PC-3 (cell line): Measurements from ENCODE around the gene RASGRP3. TPM values are rescaled to one million over a fixed set of nuclear protein-coding genes. Genes with fewer than 3 reads are reported as not detected.

ENCODE experiments used
- ATAC-seq: fragments of 200-7000 bp; cut with Tn5 transposase; 2 replicates; pipeline ENCODE4 v1.9.1; 2020; ENCODE audit warnings: mild to moderate bottlenecking, moderate library complexity
- BruUV-seq: library from RNA; stranded (reverse); fragments of 400-500 nt; replicated peaks from 2 replicates; lab custom pipeline; 2021; lab: Mats Ljungman, UMichigan
- CTCF ChIA-PET: fragments of 300-600 bp; sonication (Branson Sonifier 250); formaldehyde crosslinking; loops from one replicate; lab custom pipeline; 2022; ENCODE audit warnings: antibody characterized with exemption; lab: Charles Lee
- POLR2A ChIA-PET: fragments of 300-600 bp; sonication (Branson Sonifier 250); formaldehyde crosslinking; loops from one replicate; lab custom pipeline; 2022; ENCODE audit warnings: antibody characterized with exemption; ENCODE audit not compliant: unreplicated experiment; lab: Charles Lee
- DNase-seq: peaks from one replicate; pipeline ENCODE4 v3.0.0-alpha.2; 2015
- H2AFZ ChIP-seq: fragments of 300-600 bp; sonication (generic); 2 replicates; pipeline ENCODE4 v1.6.0; 2016; ENCODE audit warnings: antibody characterized with exemption, low read length
- H3F3A ChIP-seq: fragments of 300-600 bp; sonication (generic); one replicate; pipeline ENCODE4 v1.6.0; 2017; ENCODE audit warnings: antibody characterized with exemption, low read length, control low read depth, mild to moderate bottlenecking; ENCODE audit not compliant: unreplicated experiment
- H3K27ac ChIP-seq: fragments of 300-600 bp; sonication (generic); 2 replicates; pipeline ENCODE4 v1.5.1; 2016; ENCODE audit warnings: mild to moderate bottlenecking, low read length
- H3K27me3 ChIP-seq: fragments of 300-600 bp; sonication (generic); 2 replicates; pipeline ENCODE4 v1.6.1; 2016; ENCODE audit warnings: low read length, mixed read lengths
- H3K36me3 ChIP-seq: fragments of 300-600 bp; sonication (generic); 2 replicates; pipeline ENCODE4 v1.6.1; 2016; ENCODE audit warnings: low read depth, mixed run types, low read length, mixed read lengths
- H3K4me1 ChIP-seq: fragments of 300-600 bp; sonication (generic); 2 replicates; pipeline ENCODE4 v1.5.1; 2016; ENCODE audit warnings: low read length; ENCODE audit not compliant: insufficient read depth
- H3K4me2 ChIP-seq: fragments of 300-600 bp; sonication (generic); 2 replicates; pipeline ENCODE4 v1.6.0; 2016; ENCODE audit warnings: low read length
- H3K4me3 ChIP-seq: fragments of 300-600 bp; sonication (generic); 2 replicates; pipeline ENCODE4 v1.5.1; 2016; ENCODE audit warnings: mild to moderate bottlenecking, low read length, mixed read lengths
- H3K79me2 ChIP-seq: fragments of 300-600 bp; sonication (generic); 2 replicates; pipeline ENCODE4 v1.6.1; 2017; ENCODE audit warnings: low read length, mixed read lengths
- H3K9ac ChIP-seq: fragments of 300-600 bp; sonication (generic); 2 replicates; pipeline ENCODE4 v1.6.0; 2016; ENCODE audit warnings: mild to moderate bottlenecking, low read length
- H3K9me2 ChIP-seq: fragments of 300-600 bp; sonication (generic); replicated peaks from 2 replicates; pipeline ENCODE4 v1.6.1; 2016; ENCODE audit warnings: mixed run types, low read length, mixed read lengths
- H3K9me3 ChIP-seq: fragments of 300-600 bp; sonication (generic); 2 replicates; pipeline ENCODE4 v1.6.1; 2016; ENCODE audit warnings: low read length, mixed read lengths
- H4K20me1 ChIP-seq: fragments of 300-600 bp; sonication (generic); 2 replicates; pipeline ENCODE4 v1.6.1; 2016; ENCODE audit warnings: low read length, mixed read lengths
- CTCF ChIP-seq: fragments of 300-600 bp; sonication (generic); conservative IDR thresholded peaks from 2 replicates; pipeline ENCODE4 v1.5.1; 2017; ENCODE audit warnings: antibody characterized with exemption, low read depth, mild to moderate bottlenecking, low read length
- EZH2 ChIP-seq: fragments of 300-600 bp; sonication (generic); IDR thresholded peaks from one replicate; pipeline ENCODE4 v1.6.1; 2017; ENCODE audit warnings: antibody characterized with exemption, mild to moderate bottlenecking, low read length; ENCODE audit not compliant: unreplicated experiment
- EZH2phosphoT487 ChIP-seq: fragments of 300-600 bp; sonication (generic); IDR thresholded peaks from 2 replicates; pipeline ENCODE4 v1.6.1; 2018; ENCODE audit warnings: mild to moderate bottlenecking, antibody characterized with exemption, low read length, borderline replicate concordance
- intact Hi-C: fragments of 100-400 bp; cut with micrococcal nuclease; formaldehyde crosslinking; loops from 2 replicates; pipeline ENCODE4 v1.9.0; 2023
- total RNA-seq: library from RNA; depleted of rRNA; stranded (reverse); fragments of >200 nt; gene quantifications from 2 replicates; pipeline ENCODE4 v1.2.3, GENCODE V29; 2014

RASGRP3 gene
- total RNA-seq, 1 experiment from 2014 or later = 0.15 TPM

- Histone ChIP-seq H3K4me1 (no peaks in the 10 kb centered on the region), H3K79me2 (no peaks in the 10 kb centered on the region), H3K9ac (no peak overlapping the region), H3K9me2 (no peaks in the 10 kb centered on the region), H3K36me3 (no peaks in the 10 kb centered on the region), H3K9me3 (peaks cover 3% of the 10 kb centered on the region), H3F3A (no peaks in the 10 kb centered on the region), H3K27me3 (no peaks in the 10 kb centered on the region), H3K4me3 (no peak overlapping the region), H4K20me1 (no peaks in the 10 kb centered on the region), H3K4me2 (no peak overlapping the region), H2AFZ (0 out of 2 replicates have a peak overlapping the region, but pooled peaks have one; percentile 22), H3K27ac (no peak overlapping the region)
- BruUV-seq = no TSS peak
- intact Hi-C loops = no loop called here
- DNase-seq = no peak
- TF ChIP-seq EZH2phosphoT487 (no peak), CTCF (no peak), EZH2 (no peak)
- POLR2A ChIA-PET = no interaction called here
- ATAC-seq = no peak
- CTCF ChIA-PET = no interaction called here
Observed at GRCh38 chr2:33448220-33448899, 28.1 kb upstream of the RASGRP3 start.

- no peak for DNase-seq
- Histone ChIP-seq H3F3A (no peaks in the 10 kb centered on the region), H3K79me2 (no peaks in the 10 kb centered on the region), H3K4me2 (no peak overlapping the region), H3K27me3 (no peaks in the 10 kb centered on the region), H2AFZ (no peak overlapping the region), H3K4me1 (no peaks in the 10 kb centered on the region), H3K36me3 (no peaks in the 10 kb centered on the region), H3K9me2 (no peaks in the 10 kb centered on the region), H3K9ac (no peak overlapping the region), H4K20me1 (no peaks in the 10 kb centered on the region), H3K4me3 (no peak overlapping the region), H3K9me3 (peaks cover 3% of the 10 kb centered on the region), H3K27ac (no peak overlapping the region)
- TF ChIP-seq EZH2phosphoT487 (no peak), CTCF (no peak), EZH2 (no peak)
- ChIA-PET POLR2A (no interaction called here), CTCF (interaction anchor here (0.5 kb wide), 1 partner anchor 55 kb away, joined by 5 read pairs; no protein-coding TSS in a partner anchor)
- intact Hi-C loops = no loop called here
- no TSS peak for BruUV-seq
- no peak for ATAC-seq
Observed at GRCh38 chr2:33451214-33451613, 25.2 kb upstream of the RASGRP3 start.

- POLR2A ChIA-PET = interaction anchor here (0.6 kb wide), 1 partner anchor 24 kb away, joined by 4 read pairs; no protein-coding TSS in a partner anchor
Observed at GRCh38 chr2:33451825-33452224, 24.6 kb upstream of the RASGRP3 start.

More at GRCh38 chr2:33451825-33452224, 24.6 kb upstream of the RASGRP3 start:
- Histone ChIP-seq H3K9me3 (peaks cover 3% of the 10 kb centered on the region), H3K9me2 (no peaks in the 10 kb centered on the region), H2AFZ (no peak overlapping the region), H4K20me1 (no peaks in the 10 kb centered on the region), H3K4me1 (no peaks in the 10 kb centered on the region), H3F3A (no peaks in the 10 kb centered on the region), H3K36me3 (no peaks in the 10 kb centered on the region), H3K27me3 (no peaks in the 10 kb centered on the region), H3K79me2 (no peaks in the 10 kb centered on the region), H3K4me2 (no peak overlapping the region), H3K9ac (no peak overlapping the region), H3K27ac (no peak overlapping the region), H3K4me3 (no peak overlapping the region)
- CTCF ChIA-PET = interaction anchor here (0.5 kb wide), 1 partner anchor 56 kb away, joined by 5 read pairs; no protein-coding TSS in a partner anchor
- DNase-seq = no peak
- BruUV-seq = no TSS peak
- intact Hi-C loops = no loop called here
- no peak for TF ChIP-seq EZH2phosphoT487
- TF ChIP-seq EZH2 = no peak
- TF ChIP-seq CTCF = no peak
- no peak for ATAC-seq
